AG10803 (cell line): ENCODE results near the gene FOXO1.
A peak's percentile ranks its signal among the peaks of the same experiment; 100 is the strongest.

Experiments
- DNase-seq: peaks from one replicate; pipeline ENCODE4 v3.0.0; 2010; ENCODE audit warnings: low read depth
- H3K4me3 ChIP-seq: 2 replicates; pipeline ENCODE4 v1.5.1; 2011; ENCODE audit warnings: mild to moderate bottlenecking, low read length, control low read depth
- CTCF ChIP-seq: conservative IDR thresholded peaks from 2 replicates; pipeline ENCODE4 v1.5.1; 2011; ENCODE audit warnings: mild to moderate bottlenecking, low read length, control low read depth, inconsistent platforms

The FOXO1 gene

GRCh38 chr13:40553356-40553755, 113.1 kb downstream of the FOXO1 start:
- no peak for DNase-seq
- TF ChIP-seq CTCF = no peak
- no peak overlapping the region for H3K4me3 ChIP-seq

DNA sequence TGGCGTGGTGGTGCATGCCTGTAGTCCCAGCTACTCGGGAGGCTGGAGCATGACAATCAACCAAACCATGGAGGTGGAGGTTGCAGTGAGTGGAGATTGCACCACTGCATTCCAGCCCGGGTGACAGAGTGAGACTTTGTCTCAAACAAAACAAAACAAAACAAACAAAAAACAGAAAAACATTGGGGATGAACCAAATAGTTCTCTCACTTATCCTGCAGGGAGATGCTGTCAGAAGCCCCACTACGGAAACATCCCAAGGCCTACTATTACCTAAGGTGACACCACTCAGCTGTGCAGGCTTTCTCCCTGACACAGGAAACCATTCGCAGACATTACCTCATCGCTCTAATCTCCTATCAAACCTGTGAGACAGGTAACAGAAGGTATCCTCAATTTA, 113.5 kb downstream of the FOXO1 start:
- TF ChIP-seq CTCF = no peak

GRCh38 chr13:40550130-40550529, 116.3 kb downstream of the FOXO1 start:
- no peak overlapping the region for H3K4me3 ChIP-seq
- DNase-seq = peak; percentile 14
- TF ChIP-seq CTCF = no peak

More for the DNA sequence above, 113.5 kb downstream of the FOXO1 start:
- DNase-seq = no peak
- no peak overlapping the region for H3K4me3 ChIP-seq

DNA sequence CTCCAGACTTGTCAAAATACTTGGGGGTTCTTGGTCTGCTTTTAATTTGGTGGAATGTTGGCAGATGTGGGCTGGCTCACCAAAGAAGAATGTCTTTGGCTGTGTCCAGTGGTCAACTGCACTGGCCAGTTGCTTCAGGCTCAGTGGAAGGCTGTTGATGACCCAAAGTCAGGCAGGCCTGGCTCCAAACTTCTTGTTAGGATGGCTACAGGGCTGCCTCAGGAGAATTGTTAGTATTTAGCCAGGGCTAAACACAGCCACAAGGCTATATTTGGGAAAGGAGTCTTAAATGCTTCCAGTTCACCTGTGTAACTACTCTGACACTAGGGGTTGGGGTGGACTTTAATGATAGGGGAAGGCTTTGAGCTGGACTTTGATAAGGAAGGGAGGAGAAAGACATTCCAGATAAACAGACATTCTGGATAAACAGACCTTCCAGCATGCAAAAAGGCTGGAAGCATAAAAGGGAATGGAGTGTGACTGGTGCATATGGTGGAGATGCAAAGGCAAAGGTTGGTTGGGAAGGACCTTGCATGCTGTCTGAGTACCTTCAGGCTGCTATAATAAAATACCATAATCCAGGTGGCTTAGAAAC, 116.8 kb downstream of the FOXO1 start:
- DNase-seq = peak; percentile 80
- H3K4me3 ChIP-seq = no peak overlapping the region
- no peak for TF ChIP-seq CTCF

- no peak for DNase-seq
- TF ChIP-seq CTCF = no peak
These were observed 118.7 kb downstream of the FOXO1 start for GRCh38 chr13:40547591-40548315.

DNA sequence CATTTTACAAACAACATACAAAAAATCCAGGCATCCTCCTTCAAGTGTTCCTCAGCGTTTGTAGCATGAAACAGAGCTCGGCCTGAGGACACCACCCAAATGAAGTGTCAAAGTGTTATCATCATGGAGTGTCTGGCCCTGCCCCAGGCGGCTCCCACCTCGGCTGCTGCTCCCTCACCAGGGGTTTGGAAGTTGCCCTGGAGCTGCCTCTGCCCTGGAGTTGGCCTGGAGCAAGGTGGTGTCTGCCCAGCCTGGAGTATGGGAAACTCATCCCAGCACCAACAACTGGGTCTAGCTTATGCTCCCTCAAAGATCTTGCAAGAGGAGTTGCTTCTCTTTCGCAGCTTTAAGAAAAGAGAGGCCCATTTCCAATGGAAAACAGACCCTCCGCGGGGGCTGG, 120.4 kb downstream of the FOXO1 start:
- no peak for DNase-seq
- no peak for TF ChIP-seq CTCF
- H3K4me3 ChIP-seq = no peak overlapping the region

More at GRCh38 chr13:40547591-40548315, 118.7 kb downstream of the FOXO1 start:
- no peak overlapping the region for H3K4me3 ChIP-seq
